MG63 (cell line): ENCODE measurements around the gene PATE4. TPM values are rescaled to one million over a fixed set of nuclear protein-coding genes. Genes with fewer than 3 reads are reported as not detected.
"Not testable (repeated sequence)": the region's sequence is repeated elsewhere in the genome, so short reads cannot be mapped to it uniquely, and the experiment has no call there.

Experiments used
- DNase-seq: peaks from one replicate; pipeline ENCODE4 v3.0.0-alpha.2; 2020
- H3K27me3 ChIP-seq: fragments of 250-450 bp; sonication (Bioruptor Pico); 2 replicates; pipeline ENCODE4 v1.5.1; 2020; ENCODE audit warnings: mild to moderate bottlenecking, moderate library complexity
- H3K36me3 ChIP-seq: fragments of 250-450 bp; sonication (Bioruptor Pico); 2 replicates; pipeline ENCODE4 v1.5.1; 2020; ENCODE audit warnings: mild to moderate bottlenecking, moderate library complexity
- H3K4me3 ChIP-seq: fragments of 250-450 bp; sonication (Bioruptor Pico); 2 replicates; pipeline ENCODE4 v1.5.1; 2020; ENCODE audit warnings: mild to moderate bottlenecking, moderate library complexity
- H3K9me3 ChIP-seq: fragments of 250-450 bp; sonication (Bioruptor Pico); 2 replicates; pipeline ENCODE4 v1.5.1; 2020; ENCODE audit warnings: mild to moderate bottlenecking, moderate library complexity
- total RNA-seq: library from RNA; depleted of rRNA; stranded (reverse); fragments of >200 nt; shearing (Covaris generic); gene quantifications from 2 replicates; pipeline ENCODE4 v1.2.3, GENCODE V29; 2014; ENCODE audit warnings: low replicate concordance; rRNA removed

PATE4 gene, protein sequence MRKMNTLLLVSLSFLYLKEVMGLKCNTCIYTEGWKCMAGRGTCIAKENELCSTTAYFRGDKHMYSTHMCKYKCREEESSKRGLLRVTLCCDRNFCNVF
- not detected in 2 replicates for total RNA-seq

DNA sequence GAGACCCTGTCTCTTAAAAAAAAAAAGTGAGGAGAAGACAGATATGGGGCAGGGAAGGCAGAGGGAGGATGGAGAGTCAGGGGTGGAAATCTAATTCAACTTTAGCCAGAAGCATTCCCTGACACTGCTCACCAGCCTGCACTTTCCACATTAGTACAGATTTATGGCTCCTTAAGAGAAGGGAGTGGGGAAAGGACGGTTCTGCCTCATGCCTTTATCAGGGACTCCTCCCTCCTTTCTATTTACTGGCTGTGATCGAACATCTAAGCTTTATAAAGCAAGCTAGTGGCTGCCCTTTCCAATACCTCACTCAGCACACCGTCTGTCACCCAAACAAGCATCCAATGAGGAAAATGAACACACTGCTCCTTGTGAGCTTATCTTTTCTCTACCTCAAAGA lies at the start of gene PATE4:
PATE4 (plus strand) TSS at position 301 of the 400 bp plus-strand sequence; CDS start at position 345, 44 bp downstream.
- no peaks in the 10 kb centered on the region for H3K36me3 ChIP-seq

DNA sequence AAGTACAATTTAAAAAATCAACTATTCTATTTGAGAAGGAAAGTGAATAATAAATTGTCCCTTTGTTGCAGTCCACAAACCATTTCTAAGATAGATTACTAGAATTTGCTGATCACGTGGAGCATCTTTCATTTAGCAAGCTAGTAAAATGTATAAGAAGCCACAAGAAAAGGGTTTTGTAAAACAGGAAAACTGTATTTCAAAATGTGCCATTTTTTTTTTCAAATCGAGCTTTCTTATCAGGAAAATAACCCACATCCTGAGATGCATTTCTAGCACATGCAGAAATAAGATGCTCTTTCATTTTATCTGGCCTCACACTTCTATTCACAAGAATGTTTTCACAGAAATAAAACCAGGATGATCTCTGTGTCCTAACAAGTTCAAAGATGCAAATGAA lies 48.4 kb upstream of the PATE4 start:
- Histone ChIP-seq H3K9me3 (no peaks in the 10 kb centered on the region; the same call in 1 of the 2 replicates), H3K36me3 (no peaks in the 10 kb centered on the region), H3K27me3 (0 out of 2 replicates have a peak, but pooled peaks cover 2% of the 10 kb centered on the region), H3K4me3 (no peak overlapping the region)
- no peak for DNase-seq

More for the DNA sequence above, at the start of gene PATE4:
- H3K27me3 ChIP-seq: peaks cover 9% of the 10 kb centered on the region
- no peak for DNase-seq
- H3K9me3 ChIP-seq: no peaks in the 10 kb centered on the region
- H3K4me3 ChIP-seq: no peak within 1 kb of the TSS

DNA sequence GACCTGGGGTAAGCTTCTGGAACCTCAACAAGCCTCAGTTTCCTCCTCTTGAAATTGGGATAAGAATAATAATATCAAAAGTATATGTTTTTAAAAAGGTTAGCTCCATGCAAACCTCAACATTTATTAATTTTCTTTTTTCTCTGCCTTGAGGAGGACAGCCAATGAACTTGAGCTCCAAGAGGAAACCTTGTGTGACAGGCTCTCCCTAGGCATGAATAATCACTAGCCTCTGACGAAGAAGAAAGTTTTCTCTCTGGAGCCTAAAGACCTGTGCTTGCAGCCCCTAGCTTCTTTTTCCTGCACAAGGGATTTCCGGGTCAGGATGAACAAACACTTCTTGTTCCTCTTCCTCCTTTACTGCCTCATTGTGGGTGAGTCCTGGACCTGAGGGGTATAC lies 45.3 kb upstream of the PATE4 start, which contains the start of gene PATE3:
PATE3 (plus strand) TSS at position 301 of the 400 bp plus-strand sequence; CDS start at position 326, 25 bp downstream.
- Histone ChIP-seq H3K9me3 (no peaks in the 10 kb centered on the region; the same call in 1 of the 2 replicates), H3K4me3 (no peak within 1 kb of the TSS), H3K27me3 (no peaks in the 10 kb centered on the region), H3K36me3 (no peaks in the 10 kb centered on the region)
- no peak for DNase-seq

DNA sequence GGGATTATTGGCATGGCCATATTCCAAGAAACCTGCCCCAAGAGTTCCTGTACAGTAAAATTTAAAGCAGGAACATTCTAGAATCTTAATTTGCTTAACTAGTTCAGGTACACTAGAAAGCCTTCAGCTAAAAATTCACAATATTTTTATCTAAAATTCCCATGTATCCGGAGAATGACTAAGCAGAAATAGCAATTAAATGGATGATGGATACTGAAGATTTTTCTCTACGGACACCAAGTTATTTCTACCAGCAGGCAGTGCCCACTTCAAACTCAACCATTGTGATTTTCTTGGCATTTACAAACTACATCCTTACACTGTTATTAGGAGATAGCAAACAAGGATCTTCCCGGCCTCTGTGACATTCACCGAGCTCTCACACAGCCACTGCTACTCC lies 42.3 kb upstream of the PATE4 start:
- DNase-seq: no peak
- Histone ChIP-seq H3K36me3 (no peaks in the 10 kb centered on the region), H3K4me3 (no peak overlapping the region), H3K27me3 (no peaks in the 10 kb centered on the region), H3K9me3 (peaks cover 3% of the 10 kb centered on the region)

DNA sequence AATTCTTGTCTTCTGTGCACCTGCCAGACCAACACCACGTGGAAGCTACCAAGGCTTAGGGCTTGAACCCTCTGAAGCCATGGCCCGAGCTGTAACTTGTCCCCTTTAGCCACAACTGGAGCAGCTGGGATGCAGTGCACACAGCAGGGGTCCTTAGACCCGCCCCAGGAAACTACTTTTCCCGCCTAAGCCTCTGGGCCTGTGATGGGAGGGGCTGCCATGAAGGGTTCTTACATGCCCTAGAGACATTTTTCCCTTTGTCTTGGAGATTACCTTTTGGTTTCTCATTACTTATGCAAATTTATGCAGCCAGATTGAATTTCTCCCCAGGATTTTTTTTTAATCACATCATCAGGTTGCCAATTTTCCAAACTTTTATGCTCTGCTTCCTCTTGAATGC lies 35.5 kb upstream of the PATE4 start:
- DNase-seq: no peak
- H3K4me3 ChIP-seq: no peak overlapping the region
- no peaks in the 10 kb centered on the region for H3K36me3 ChIP-seq
- no peaks in the 10 kb centered on the region; the same call in 1 of the 2 replicates for H3K27me3 ChIP-seq
- peaks cover 21% of the 10 kb centered on the region for H3K9me3 ChIP-seq

DNA sequence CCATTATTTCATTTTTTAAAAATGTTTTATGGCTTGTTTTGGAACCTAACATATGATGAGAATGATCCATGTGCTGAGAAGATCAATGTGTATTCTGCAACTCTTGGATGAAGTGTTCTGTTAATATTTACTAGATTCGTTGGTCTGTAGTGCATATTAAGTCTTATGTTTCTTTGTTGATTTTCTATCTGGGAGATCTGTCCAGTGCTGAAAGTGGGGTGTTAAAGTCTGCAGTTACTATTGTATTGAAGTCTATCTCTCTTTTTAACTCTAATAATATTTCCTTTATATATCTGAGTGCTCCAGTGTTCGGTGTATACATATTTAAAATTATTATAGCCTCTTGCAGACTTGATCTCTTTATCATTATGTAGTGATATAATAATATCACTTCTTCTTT lies 33.3 kb upstream of the PATE4 start:
- DNase-seq: no peak
- Histone ChIP-seq H3K9me3 (peaks cover 22% of the 10 kb centered on the region), H3K27me3 (no peaks in the 10 kb centered on the region; the same call in 1 of the 2 replicates), H3K36me3 (no peaks in the 10 kb centered on the region), H3K4me3 (no peak overlapping the region)

DNA sequence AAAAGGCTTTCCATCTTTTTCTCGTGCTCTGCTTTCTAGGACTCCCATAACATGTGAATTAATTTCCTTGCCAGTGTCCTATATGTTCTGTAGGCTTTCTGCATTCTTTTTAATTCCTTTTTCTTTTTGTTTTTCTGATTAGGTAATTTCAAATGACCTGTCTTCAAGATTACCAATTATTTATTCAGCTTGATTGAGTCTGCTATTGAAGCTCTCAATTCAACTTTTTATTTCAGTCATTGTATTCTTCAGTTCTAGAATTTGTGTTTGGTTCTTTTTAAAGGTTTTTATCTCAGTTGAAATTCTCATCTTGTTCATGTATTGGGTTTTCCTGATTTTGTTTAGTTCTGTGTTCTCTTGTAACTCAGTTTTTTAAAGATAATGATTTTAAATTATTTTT lies 30.7 kb upstream of the PATE4 start:
- Histone ChIP-seq H3K27me3 (no peaks in the 10 kb centered on the region; the same call in 1 of the 2 replicates), H3K4me3 (no peak overlapping the region), H3K36me3 (no peaks in the 10 kb centered on the region), H3K9me3 (peaks cover 15% of the 10 kb centered on the region)
- no peak for DNase-seq

DNA sequence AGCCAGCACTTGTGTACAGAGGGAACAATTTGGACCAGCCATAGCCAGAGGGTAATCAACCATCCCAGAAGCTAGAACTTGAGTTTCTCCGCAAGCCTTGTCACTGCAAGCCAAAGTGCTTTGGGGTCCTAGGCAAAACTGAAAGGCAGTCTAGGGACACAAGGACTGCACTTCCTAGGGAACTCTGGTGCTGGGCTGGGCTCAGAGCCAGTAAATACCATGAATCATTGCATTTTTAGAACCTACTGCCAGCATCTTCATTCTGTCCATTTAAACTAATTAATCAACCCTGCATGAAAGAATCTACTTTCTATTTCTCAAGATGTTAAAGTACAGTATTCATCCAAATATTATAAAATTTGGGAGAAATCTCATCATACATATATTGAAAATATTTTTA lies 25.2 kb upstream of the PATE4 start:
- H3K4me3 ChIP-seq: no peak overlapping the region
- no peak for DNase-seq

DNA sequence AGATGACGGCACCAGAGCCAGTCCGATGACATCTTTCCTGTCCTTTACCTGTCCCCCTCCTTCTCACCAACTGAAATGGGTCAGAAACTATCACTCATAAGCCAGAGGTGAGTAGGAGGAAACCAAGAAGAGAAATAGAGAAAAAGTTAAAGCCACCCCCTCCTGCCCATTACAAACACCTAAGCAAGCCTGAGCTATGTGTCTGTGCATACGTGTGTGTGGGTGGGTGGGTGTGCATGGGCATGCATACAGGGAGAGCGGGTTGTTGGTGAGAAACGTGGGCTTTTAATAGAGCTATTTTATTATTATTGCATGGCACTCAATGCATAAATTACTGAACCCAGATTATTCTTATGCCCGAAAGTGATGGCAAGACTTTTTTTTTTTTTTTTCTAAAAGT lies 2.6 kb downstream of the PATE4 start:
- peaks cover 9% of the 10 kb centered on the region for H3K27me3 ChIP-seq
- H3K36me3 ChIP-seq: no peaks in the 10 kb centered on the region
- no peak overlapping the region for H3K4me3 ChIP-seq
- no peaks in the 10 kb centered on the region for H3K9me3 ChIP-seq
- DNase-seq: no peak

More for the DNA sequence above, 25.2 kb upstream of the PATE4 start:
- no peaks in the 10 kb centered on the region; the same call in 1 of the 2 replicates for H3K27me3 ChIP-seq
- H3K36me3 ChIP-seq: no peaks in the 10 kb centered on the region
- H3K9me3 ChIP-seq: peaks cover 11% of the 10 kb centered on the region

DNA sequence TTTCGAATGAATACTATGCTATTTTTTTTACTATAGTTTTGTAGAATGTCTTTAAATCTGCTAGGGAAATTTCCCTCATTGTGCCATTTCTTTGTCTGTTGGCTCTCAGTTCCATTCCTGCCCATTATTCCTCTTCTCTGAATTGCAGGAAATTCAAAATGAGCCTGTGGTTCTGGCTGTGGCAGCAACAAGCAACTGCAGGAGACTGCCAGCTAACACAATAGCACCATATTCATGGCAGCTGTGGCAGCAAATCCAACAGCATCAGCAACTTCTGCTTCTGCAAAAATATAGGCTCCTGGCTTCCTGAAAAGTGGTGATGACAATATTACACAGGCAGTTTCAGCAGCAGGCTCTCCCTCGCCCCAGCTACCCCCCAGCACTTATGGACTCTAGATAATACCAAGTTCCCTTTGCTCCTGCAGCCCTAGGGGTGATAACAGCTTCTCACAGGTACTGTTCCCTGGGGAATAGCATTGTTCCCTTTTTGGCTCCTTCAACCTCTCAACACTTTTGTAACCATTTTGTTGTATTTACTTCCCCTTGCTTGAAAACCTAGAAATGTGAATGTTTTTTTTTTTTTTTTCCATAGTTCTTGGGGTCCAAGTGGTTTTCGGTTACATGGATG lies 9.3 kb downstream of the PATE4 start:
- no peaks in the 10 kb centered on the region for H3K36me3 ChIP-seq
- H3K9me3 ChIP-seq: peaks cover 12% of the 10 kb centered on the region
- DNase-seq: no peak
- H3K27me3 ChIP-seq: no peaks in the 10 kb centered on the region
- no peak overlapping the region for H3K4me3 ChIP-seq

DNA sequence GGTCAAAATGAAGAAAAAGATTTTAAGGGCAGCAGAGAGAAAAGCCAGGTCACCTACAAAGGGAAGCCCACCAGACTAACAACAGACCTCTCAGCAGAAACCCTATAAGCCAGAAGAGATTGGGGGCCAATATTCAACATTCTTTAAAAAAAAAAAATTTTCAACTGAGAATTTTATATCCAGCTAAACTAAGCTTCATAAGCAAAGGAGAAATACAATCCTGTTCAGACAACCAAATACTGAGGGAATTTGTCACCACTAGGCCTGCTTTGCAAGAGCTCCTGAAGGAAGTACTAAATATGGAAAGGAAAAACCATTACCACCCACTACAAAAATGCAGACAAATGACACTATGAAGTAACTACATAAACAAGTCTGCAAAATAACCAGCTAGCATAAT lies 13.1 kb downstream of the PATE4 start:
- no peak for DNase-seq
- H3K27me3 ChIP-seq: 0 out of 2 replicates have a peak, but pooled peaks cover 3% of the 10 kb centered on the region
- H3K9me3 ChIP-seq: peaks cover 14% of the 10 kb centered on the region
- no peak overlapping the region for H3K4me3 ChIP-seq
- H3K36me3 ChIP-seq: no peaks in the 10 kb centered on the region

DNA sequence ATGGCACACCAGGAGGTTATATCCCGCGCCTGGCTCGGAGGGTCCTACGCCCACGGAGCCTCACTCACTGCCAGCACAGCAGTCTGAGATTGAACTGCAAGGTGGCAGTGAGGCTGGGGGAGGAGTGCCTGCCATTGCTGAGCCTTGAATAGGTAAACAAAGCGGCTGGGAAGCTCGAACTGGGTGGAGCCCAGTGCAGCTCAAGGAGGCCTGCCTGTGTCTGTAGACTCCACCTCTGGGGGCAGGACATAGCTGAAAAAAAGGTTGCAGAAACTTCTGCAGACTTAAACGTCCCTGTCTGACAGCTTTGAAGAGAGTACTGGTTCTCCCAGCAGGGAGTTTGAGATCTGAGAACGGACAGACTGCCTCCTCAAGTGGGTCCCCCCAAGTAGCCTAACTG lies 24.6 kb downstream of the PATE4 start:
- H3K36me3 ChIP-seq, H3K4me3 ChIP-seq, H3K9me3 ChIP-seq, H3K27me3 ChIP-seq, DNase-seq: not testable (repeated sequence)

DNA sequence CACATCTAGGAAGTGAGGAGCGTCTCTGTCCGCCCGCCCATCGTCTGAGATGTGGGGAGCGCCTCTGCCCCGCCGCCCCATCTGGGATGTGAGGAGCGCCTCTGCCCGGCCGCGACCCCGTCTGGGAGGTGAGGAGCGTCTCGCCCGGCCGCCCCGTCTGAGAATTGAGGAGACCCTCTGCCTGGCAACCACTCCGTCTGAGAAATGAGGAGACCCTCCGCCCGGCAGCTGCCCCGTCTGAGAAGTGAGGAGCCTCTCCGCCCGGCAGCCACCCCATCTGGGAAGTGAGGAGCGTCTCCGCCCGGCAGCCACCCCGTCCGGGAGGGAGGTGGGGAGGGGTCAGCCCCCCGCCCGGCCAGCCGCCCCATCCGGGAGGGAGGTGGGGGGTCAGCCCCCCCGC lies 29.7 kb downstream of the PATE4 start:
- not testable (repeated sequence) for H3K36me3 ChIP-seq

DNA sequence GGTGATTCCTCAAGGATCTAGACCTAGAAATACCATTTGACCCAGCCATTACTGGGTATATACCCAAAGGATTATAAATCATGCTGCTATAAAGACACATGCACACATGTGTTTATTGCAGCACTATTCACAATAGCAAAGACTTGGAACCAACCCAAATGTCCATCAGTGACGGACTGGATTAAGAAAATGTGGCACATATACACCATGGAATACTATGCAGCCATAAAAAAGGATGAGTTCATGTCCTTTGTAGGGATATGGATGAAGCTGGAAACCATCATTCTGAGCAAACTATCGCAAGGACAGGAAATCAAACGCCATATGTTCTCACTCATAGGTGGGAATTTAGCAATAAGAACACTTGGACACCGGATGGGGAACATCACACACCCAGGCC lies 32.2 kb downstream of the PATE4 start:
- not testable (repeated sequence) for H3K9me3 ChIP-seq, H3K4me3 ChIP-seq, H3K27me3 ChIP-seq

More for the DNA sequence above, 29.7 kb downstream of the PATE4 start:
- not testable (repeated sequence) for H3K9me3 ChIP-seq, H3K4me3 ChIP-seq, DNase-seq, H3K27me3 ChIP-seq

DNA sequence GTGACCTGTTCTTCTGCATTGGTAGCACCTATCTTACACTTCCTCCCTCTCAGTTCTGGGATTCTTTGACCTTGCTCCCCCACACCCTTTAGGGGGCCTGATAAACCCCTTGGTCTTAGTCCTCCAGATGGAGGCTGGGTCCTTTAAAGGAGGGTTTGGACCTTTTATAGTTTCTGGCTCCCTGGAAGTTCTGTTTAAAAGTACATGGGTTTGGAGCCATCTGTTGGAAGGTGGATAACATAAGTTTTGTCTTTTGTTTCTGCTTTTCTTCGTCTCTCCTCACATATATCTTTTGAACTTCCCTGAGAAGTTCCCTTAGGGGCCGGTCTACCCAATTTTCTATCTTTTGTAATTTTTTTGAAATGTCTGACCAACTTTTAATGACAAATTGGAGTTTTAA lies 36.4 kb downstream of the PATE4 start:
- no peaks in the 10 kb centered on the region for H3K27me3 ChIP-seq
- H3K4me3 ChIP-seq: no peak overlapping the region
- H3K36me3 ChIP-seq: no peaks in the 10 kb centered on the region
- no peak for DNase-seq
- no peaks in the 10 kb centered on the region; the same call in none of the 2 replicates for H3K9me3 ChIP-seq

More for the DNA sequence above, 32.2 kb downstream of the PATE4 start:
- DNase-seq, H3K36me3 ChIP-seq: not testable (repeated sequence)

DNA sequence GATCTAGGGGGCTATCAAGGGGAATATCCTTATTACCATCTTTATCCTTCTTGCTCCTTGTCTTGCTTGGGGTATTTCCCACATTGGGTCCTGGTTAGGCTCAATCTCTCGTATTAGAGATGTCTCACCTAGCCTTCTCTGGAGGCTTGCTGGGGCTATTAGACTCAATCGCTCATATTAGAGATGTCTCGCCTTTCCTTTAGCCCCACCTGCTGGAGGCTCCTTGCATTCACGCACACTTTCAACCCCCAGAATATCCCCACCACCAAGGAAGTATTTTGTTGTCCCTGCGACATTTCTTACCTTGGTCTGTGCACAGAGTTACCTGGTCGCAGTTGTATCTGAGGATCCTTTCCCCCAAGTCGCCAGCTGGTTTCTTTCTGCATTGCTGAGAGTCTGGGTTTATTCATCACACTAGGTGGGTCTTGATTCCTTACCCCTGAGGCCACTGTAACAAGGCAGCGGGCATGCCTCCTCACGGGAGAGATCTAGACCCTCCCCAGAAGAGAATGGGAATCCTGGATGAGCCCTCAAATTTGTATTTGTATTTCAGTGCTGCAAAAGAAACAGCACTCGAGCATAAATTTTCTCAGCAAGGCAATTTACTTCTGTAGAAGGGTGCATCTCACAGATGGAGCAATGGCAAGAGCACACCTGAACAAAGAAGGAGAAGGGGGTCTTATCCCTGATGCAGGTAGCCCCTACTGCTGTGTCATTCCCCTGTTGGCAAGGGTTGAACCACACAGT lies 38.4 kb downstream of the PATE4 start:
- DNase-seq: peak; percentile 23

DNA sequence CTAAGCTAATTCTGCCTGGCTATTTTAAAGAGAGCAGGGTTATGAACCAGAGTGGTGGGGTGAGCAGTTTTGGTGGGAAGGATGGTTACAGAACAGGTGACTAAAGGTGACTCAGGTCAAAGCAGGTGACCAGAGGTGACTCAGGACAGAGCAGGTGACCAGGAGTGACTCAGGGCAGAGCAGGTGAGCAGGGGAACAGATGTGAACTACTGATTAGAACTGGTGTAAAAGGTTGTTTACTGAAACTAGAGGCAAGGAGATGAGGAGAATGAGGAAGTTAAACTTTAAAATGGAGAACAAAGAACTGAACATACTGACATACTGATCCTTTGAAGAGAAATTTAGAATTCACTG lies 39.0 kb downstream of the PATE4 start:
- Histone ChIP-seq H3K9me3 (no peaks in the 10 kb centered on the region; the same call in none of the 2 replicates), H3K4me3 (no peak overlapping the region), H3K36me3 (no peaks in the 10 kb centered on the region), H3K27me3 (no peaks in the 10 kb centered on the region)
- no peak for DNase-seq

More for the DNA sequence above, 38.4 kb downstream of the PATE4 start:
- no peaks in the 10 kb centered on the region; the same call in none of the 2 replicates for H3K9me3 ChIP-seq
- H3K4me3 ChIP-seq: no peak overlapping the region
- H3K36me3 ChIP-seq: no peaks in the 10 kb centered on the region
- H3K27me3 ChIP-seq: no peaks in the 10 kb centered on the region
